GM18858 (cell line): ENCODE data around the gene CDT1.
"Not testable (repeated sequence)": the region's sequence is repeated elsewhere in the genome, so short reads cannot be mapped to it uniquely, and the experiment has no call there.

Experiments
- ATAC-seq: cut with Tn5 transposase; IDR thresholded peaks from one replicate; pipeline ENCODE4 v1.9.1; 2021; ENCODE audit not compliant: unreplicated experiment

The CDT1 gene

DNA sequence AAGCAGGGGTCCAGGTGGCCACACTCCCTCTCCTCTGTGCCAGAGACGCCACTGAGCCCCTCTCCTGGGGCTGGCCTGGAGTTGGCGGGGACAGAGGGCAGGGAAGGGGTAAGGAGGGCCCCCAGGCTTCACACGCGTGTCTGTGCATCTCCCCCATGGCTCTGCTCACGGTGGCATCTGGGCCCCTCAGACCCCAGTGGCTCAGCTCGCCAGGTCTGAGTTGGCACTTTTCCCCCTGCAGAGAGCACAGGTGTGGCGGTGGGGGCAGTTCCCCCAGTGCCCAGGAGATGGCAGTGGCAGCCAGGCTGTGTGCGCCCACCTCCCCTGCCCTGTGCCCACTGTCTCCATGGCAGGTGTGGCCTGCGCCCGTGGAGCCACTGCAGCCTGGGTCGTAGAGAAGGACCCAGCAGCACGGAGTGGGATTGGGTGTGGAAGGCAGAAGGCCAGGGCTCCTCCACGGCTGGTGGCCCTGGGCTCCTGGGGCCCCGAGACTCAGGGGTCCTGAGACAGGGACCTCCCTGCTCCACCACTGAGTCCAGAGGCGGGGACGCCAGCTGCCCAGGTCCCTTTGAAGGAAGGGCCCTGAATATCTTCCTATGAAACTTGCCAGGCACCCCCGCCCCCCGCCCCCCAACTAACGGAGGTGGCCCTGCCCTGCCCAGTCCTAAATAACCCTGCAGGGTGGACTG, 12.5 kb downstream of the CDT1 start:
- no peak for ATAC-seq

- ATAC-seq, result no peak
These were observed 13.3 kb downstream of the CDT1 start for GRCh38 chr16:88816736-88817535.

GRCh38 chr16:88817785-88818574, 14.4 kb downstream of the CDT1 start:
- ATAC-seq, result no peak

DNA sequence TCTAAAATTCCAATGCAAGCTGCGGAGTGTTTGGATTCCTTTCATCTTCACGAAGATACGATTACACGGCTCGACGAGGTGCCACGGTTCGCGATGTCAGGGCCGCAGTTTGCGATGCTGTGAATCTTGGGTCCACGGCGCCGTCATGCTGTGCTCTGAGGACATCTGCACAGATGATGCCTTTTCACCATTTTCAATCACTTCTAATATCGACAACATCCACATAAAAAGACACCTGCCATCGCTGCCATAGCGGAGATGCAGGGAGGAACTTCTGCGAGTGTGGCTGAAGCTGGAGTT, 14.9 kb downstream of the CDT1 start:
- no peak for ATAC-seq

GRCh38 chr16:88819126-88819525, 15.5 kb downstream of the CDT1 start:
- ATAC-seq, result no peak

DNA sequence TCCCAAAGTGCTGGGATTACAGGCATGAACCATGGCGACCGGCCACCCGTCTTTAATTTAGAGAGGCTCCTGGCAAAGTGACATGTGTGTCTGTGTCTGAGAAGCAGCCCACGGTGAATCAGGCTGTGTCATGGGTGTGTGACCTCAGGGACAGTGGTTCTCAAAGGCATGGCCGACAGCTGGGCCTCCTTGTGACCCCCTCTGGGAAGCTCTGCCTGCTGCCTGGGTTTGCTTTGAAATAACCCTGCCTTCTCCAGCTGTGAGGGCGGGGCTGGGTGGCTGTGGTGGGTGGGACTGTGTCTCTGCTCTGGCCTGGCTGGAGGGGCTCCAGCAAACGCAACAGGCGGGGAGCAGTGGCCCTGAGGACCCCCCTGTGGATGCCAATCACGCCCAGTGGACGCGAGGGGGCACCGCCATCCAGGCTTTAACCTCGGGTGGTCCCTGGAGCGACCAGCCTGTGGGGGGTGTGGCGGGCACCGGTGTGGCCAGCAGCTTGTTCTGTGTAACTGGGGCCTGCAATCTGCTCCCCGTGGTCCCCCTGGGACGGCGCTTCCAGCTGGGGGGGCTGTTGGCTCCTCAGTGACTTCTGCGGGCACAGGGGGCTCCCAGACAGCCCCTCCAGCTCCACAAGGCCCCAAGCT, 16.9 kb downstream of the CDT1 start:
- ATAC-seq, result no peak

DNA sequence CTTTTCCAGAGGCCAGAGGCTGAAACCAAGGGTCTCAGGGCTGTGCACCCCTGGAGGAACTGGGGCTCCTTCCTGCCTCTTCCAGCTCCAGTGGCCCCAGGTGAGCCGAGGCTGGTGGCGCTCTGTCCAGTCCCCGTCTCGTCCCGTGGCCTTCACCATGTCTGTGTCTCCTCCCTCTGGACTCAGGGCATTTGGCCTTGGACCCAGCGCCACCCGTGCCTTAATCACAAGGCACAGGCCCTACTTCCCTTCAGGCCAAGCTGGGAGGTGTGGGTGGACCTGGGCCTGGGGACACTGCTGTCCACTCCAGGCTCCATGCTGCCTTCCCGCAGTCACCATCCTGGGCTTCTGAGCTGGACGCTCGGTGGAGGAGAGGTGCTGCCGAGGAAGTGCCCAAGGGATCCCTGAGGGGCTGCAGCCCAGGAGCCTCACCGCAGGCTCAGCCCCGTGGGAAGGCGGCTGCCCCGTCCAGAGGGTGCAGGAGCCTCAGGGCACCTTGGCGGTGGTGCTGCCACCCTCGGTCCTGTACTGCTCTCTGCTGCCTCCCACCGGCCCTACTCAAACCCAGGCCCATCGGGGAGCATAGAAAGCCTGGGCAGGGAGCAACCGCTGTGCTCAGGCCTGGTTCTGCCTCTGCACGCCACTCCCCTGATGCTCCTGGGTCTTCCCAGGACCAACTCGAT, 17.7 kb downstream of the CDT1 start:
- no peak for ATAC-seq

DNA sequence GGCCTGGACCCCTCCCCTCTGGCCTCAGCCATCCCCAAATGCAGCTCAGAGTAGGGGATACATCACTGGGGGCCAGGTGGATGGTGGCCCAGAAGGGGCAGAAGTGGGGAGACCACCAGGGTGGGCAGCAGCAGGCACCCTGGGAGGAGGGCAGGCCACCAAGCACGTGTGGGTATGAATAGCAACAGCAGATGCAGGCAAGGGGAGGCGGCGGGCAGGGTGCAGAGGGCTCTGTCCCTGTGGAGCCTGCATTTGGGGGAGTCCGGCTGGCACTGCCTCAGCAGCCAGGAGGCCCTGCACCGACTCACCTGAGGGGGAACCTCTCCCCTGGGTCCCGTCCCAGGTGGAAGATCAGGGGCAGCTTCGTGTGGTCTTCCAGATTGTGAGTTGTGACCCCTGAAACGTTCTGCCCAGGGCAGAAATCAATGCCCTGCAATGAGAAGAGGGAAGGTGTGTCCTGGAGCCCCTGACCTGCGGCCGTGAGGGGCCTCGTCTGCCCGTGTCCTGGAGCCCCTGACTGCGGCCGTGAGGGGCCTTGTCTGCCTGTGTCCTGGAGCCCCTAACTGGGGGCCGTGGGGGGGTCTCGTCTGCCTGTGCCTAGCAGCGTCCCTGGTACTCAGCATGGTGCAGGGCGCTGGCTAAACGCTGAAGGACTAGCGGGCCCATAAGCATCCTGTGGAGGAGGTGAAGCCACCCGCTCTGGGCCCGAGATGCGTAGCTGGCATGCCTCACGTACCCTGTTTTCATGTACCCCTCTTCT, 18.9 kb downstream of the CDT1 start:
- ATAC-seq, result no peak

DNA sequence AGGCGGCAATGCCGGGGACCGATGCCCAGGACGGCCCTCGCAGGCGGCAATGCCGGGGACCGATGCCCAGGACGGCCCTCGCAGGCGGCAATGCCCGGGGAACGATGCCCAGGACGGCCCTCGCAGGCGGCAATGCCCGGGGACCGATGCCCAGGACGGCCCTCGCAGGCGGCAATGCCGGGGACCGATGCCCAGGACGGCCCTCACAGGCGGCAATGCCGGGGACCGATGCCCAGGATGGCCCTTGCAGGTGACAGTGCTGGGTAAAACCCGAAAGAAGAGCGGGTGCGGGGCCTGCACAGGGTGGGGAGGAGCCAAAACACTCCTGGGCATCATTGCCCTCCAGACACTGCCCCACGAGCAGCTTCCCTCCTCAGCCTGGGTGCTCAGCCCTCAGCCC, 20.1 kb downstream of the CDT1 start:
- ATAC-seq, result not testable (repeated sequence)

GRCh38 chr16:88824256-88825077, 20.9 kb downstream of the CDT1 start:
- ATAC-seq, result no peak

DNA sequence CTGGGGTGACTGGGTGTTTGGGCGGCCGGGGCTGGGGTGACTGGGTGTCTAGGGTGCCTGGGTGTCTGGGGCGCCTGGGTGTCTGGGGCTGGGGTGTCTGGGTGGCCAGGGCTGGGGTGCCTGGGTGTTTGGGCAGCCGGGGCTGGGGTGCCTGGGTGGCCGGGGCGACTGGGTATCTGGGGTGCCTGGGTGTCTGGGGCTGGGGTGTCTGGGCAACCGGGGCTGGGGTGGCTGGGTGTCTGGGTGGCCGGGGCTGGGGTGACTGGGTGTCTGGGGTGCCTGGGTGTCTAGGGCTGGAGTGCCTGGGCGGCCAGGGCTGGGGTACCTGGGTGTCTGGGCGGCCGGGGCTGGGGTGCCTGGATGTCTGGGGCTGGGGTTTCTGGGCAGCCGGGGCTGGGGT, 21.6 kb downstream of the CDT1 start:
- ATAC-seq, result no peak

DNA sequence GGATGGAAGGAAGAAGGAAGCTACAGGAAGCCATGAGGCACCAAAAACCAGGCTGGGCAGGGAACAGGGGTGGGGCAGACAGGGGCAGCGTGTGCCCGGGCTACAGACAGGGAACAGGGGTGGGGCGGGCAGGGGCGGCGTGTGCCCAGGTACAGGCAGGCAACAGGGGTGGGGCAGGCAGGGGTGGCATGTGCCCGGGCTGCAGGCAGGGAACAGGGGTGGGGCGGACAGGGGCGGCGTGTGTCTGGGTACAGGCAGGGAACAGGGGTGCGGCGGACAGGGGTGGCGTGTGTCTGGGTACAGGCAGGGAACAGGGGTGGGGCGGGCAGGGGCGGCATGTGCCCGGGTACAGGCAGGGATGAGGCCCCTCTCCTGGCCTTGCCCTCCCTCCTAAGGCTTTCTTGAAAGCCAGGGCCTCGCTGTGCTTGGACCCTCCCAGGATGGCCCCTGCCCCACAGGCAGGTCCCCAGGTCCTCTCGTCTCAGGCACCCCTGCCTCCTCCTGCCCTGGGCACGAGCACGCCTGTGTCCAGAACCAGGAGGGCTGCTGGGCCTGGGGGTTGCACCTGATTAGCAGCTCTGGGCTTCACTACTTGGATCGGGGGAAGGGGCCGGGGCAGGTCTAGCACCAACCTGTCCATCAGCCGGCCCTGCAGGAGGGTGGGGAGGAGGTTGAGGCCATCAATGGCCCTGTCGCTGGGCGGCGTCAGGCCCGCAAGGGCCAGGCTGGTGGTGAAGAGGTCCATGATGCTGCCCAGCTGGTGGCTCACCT, 22.7 kb downstream of the CDT1 start:
- ATAC-seq, result no peak

DNA sequence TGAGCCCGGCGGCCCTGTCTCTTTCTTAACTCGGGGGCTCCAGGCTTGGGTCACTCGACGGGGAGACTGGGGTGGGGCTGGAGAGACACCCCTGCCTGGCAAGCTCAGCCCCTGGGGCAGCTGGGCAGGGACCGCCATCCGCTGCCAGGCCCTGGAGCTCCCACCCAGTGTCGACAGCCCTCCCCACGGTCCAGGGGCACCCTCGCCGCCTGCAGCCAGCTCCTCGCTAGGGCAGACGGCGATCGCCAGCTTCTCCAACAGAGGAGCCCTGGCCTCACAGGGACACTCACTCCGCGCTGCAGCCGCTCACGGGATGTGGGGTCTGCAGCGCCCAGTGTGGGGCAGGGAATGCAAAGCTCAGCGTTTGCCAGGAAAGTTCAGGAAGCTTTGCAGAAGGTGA, 24.1 kb downstream of the CDT1 start:
- no peak for ATAC-seq

- ATAC-seq, result no peak
These were observed 25.1 kb downstream of the CDT1 start for GRCh38 chr16:88828711-88829110.

DNA sequence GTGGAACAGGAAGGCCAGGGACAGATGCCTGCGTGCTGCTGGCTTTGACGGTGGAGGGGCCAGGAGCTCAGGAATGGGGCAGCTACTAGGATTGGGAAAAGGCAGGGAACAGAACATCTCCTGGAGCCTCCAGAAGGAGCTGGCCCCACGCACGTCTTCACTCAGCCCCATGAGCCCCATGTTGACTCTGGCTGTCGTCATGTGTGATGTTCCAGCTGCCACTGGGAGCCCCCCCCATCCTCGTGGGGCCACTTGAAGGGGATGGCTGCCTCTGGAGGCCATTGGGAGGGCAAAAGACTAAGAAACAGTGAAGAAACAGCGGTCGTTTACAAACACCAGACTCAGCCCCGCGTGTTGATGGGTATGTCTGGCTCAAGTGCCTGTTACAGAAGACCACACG, 26.7 kb downstream of the CDT1 start:
- ATAC-seq, result no peak

- ATAC-seq, result no peak
These were observed 27.2 kb downstream of the CDT1 start for GRCh38 chr16:88830783-88831182.

GRCh38 chr16:88831838-88832237, 28.2 kb downstream of the CDT1 start:
- no peak for ATAC-seq

DNA sequence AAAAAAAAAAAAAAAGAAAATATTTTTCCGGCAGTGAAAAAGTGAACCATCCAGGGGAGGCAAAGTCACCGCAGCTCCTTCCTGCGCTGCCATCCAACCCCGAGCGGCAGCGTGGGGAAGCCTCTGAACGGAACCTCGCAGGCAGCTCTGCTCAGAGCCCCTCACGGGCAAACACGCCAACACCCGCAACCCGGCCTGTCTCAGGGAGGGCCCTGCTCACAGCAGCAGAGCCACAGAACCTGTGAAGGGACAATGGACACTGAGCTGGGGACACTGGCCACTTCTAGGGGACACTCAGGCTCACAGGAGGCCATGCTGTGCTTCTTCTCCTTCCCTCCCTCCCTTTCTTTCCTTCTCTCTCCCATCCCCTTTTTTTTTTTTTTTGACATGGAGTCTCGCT, 29.5 kb downstream of the CDT1 start:
- ATAC-seq, result no peak

DNA sequence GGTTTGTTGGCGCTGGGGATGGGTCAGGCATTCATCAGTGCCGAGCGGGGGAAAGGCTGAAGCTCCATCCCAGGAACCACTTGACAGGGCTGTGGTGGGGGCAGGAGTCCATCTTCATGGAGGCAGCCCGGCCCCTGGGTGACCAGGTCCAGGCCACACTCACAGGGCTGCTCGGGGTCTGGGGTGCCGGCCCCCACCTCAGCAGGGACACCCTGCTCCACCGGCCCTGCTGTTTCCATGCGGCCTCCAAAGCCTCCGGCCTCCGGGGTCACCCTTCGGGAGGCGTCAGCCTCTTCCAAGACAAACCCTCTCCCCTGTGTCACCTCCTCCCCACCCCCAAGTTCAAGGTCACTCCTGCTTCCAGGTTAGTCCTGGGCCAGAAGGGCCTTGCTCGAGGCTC, 31.1 kb downstream of the CDT1 start:
- ATAC-seq, result no peak
